Liver (tissue), 9 donors: ENCODE measurements around the gene PSTK. TPM values are rescaled to one million over a fixed set of nuclear protein-coding genes. Genes with fewer than 3 reads are reported as not detected.

Experiments used
- DNase-seq: peaks from one replicate; pipeline ENCODE4 v3.0.0-alpha.2; 2017; ENCODE audit warnings: low spot score
- H3K27ac ChIP-seq, 2 donors: one replicate each; pipeline ENCODE4 v1.7.0; 2013; ENCODE audit warnings: inconsistent platforms in 2 of 2, low read length in 2 of 2, control low read depth in 1 of 2, low read depth in 1 of 2, mild to moderate bottlenecking in 1 of 2
- H3K27me3 ChIP-seq, 4 donors: one replicate each; pipeline versions ENCODE4 v1.6.1 to v1.7.0; 2013; ENCODE audit warnings: low read length in 3 of 4, inconsistent platforms in 1 of 4, mild to moderate bottlenecking in 1 of 4, moderate library complexity in 1 of 4; ENCODE audit not compliant: control insufficient read depth in 4 of 4, insufficient read depth in 4 of 4
- H3K36me3 ChIP-seq, 4 donors: one replicate each; pipeline versions ENCODE4 v1.6.1 to v1.7.0; 2013; ENCODE audit warnings: low read length in 3 of 4, mild to moderate bottlenecking in 3 of 4, low read depth in 1 of 4, moderate library complexity in 1 of 4; ENCODE audit not compliant: control insufficient read depth in 4 of 4, insufficient read depth in 3 of 4
- H3K4me1 ChIP-seq, 4 donors: one replicate each; pipeline versions ENCODE4 v1.6.1 to v1.7.0; 2013; ENCODE audit warnings: low read length in 3 of 4, mild to moderate bottlenecking in 3 of 4, moderate library complexity in 1 of 4; ENCODE audit not compliant: control insufficient read depth in 4 of 4, insufficient read depth in 4 of 4
- H3K4me3 ChIP-seq, 3 donors: one replicate each; pipeline versions ENCODE4 v1.6.1 to v1.7.0; 2013; ENCODE audit warnings: low read length in 3 of 3, control low read depth in 1 of 3, low read depth in 1 of 3, mild to moderate bottlenecking in 1 of 3
- H3K9ac ChIP-seq, 2 donors: one replicate each; pipeline ENCODE4 v1.7.0; 2013; ENCODE audit warnings: low read length in 2 of 2, mild to moderate bottlenecking in 2 of 2, moderate library complexity in 2 of 2, control low read depth in 1 of 2, low read depth in 1 of 2
- H3K9me3 ChIP-seq, 4 donors: one replicate each; pipeline versions ENCODE4 v1.6.1 to v1.7.0; 2013; ENCODE audit warnings: low read length in 3 of 4; ENCODE audit not compliant: control insufficient read depth in 4 of 4
- EGR1 ChIP-seq, 2 donors: IDR thresholded peaks; 2 replicates each; pipeline ENCODE4 v1.6.1; 2016 to 2018; ENCODE audit warnings: antibody characterized with exemption in 2 of 2, low read depth in 2 of 2
- FOXA1 ChIP-seq: IDR thresholded peaks from 2 replicates; pipeline ENCODE4 v1.6.1; 2016; ENCODE audit warnings: antibody characterized with exemption
- FOXA2 ChIP-seq: IDR thresholded peaks from 2 replicates; pipeline ENCODE4 v1.6.1; 2016; ENCODE audit warnings: antibody characterized with exemption
- GABPA ChIP-seq, 2 donors: IDR thresholded peaks in 1 of 2; conservative IDR thresholded peaks in 1 of 2; 2 replicates each; pipeline ENCODE4 v1.6.1; 2016; ENCODE audit warnings: antibody characterized with exemption in 2 of 2, mild to moderate bottlenecking in 1 of 2, moderate library complexity in 1 of 2
- HNF4A ChIP-seq, 2 donors: conservative IDR thresholded peaks; 2 replicates each; pipeline ENCODE4 v1.6.1; 2016; ENCODE audit warnings: antibody characterized with exemption in 2 of 2, mild to moderate bottlenecking in 2 of 2
- HNF4G ChIP-seq: IDR thresholded peaks from 2 replicates; pipeline ENCODE4 v1.6.1; 2016; ENCODE audit warnings: antibody characterized with exemption
- JUND ChIP-seq, 2 donors: IDR thresholded peaks; 2 replicates each; pipeline ENCODE4 v1.6.1; 2016; ENCODE audit warnings: antibody characterized with exemption in 2 of 2
- NR2F2 ChIP-seq: IDR thresholded peaks from 2 replicates; pipeline ENCODE4 v1.6.1; 2016; ENCODE audit warnings: antibody characterized with exemption
- RAD21 ChIP-seq, 2 donors: IDR thresholded peaks; 2 replicates each; pipeline ENCODE4 v1.6.1; 2016; ENCODE audit warnings: antibody characterized with exemption in 2 of 2, mild to moderate bottlenecking in 2 of 2
- RXRA ChIP-seq, 2 donors: IDR thresholded peaks; 2 replicates each; pipeline ENCODE4 v1.6.1; 2017 to 2018; ENCODE audit warnings: antibody characterized with exemption in 2 of 2, mild to moderate bottlenecking in 1 of 2
- SP1 ChIP-seq: IDR thresholded peaks from 2 replicates; pipeline ENCODE4 v1.6.1; 2018; ENCODE audit warnings: antibody characterized with exemption, mild to moderate bottlenecking
- TAF1 ChIP-seq: conservative IDR thresholded peaks from 2 replicates; pipeline ENCODE4 v1.6.1; 2016; ENCODE audit warnings: antibody characterized with exemption, mild to moderate bottlenecking
- YY1 ChIP-seq: IDR thresholded peaks from 2 replicates; pipeline ENCODE4 v1.6.1; 2016; ENCODE audit warnings: antibody characterized with exemption, mild to moderate bottlenecking
- WGBS: extraction: QIAGEN DNeasy Blood & Tissue Kit; methylation state at CpG from one replicate; pipeline ENCODE4 v1.1.7; 2013; 5-methylcytosine and 5-hydroxymethylcytosine counted together
- polyA plus RNA-seq, 2 donors: library from polyadenylated mRNA; stranded (reverse) in 1 of 2; unstranded in 1 of 2; fragments of 200-250 nt in 1 of 2; fragments of >200 nt in 1 of 2; fragmentation: Nextera tagmentation in 1 of 2; extraction: Ambion mirVana in 1 of 2; gene quantifications; one replicate each; pipeline versions ENCODE4 v1.2.1 to v1.2.3, GENCODE V29; 2013 to 2015
- total RNA-seq, 2 donors: library from RNA; depleted of rRNA; stranded (reverse); fragments of >200 nt; gene quantifications; one replicate each; pipeline ENCODE4 v1.2.3, GENCODE V29; 2014
- TF ChIP-seq, protein P1 (sequence below): IDR thresholded peaks from 2 replicates; pipeline ENCODE4 v1.6.1; 2016; ENCODE audit warnings: antibody characterized with exemption, mild to moderate bottlenecking
- TF ChIP-seq, protein P2 (sequence below): IDR thresholded peaks from 2 replicates; pipeline ENCODE4 v1.6.1; 2016; ENCODE audit warnings: antibody characterized with exemption
- TF ChIP-seq, protein P3 (sequence below): fragments of 150-350 bp; IDR thresholded peaks from 2 replicates; pipeline ENCODE4 v1.5.1; 2017; ENCODE audit warnings: improper control_type of control experiment, low read depth, low read length; ENCODE audit not compliant: missing input control
- TF ChIP-seq, protein P4 (sequence below): IDR thresholded peaks from 2 replicates; pipeline ENCODE4 v1.6.1; 2016; ENCODE audit warnings: antibody characterized with exemption
- donor health status: healthy.
- donor health status: healthy.
- donor health status: healthy.
- donor health status: healthy.
- donor health status: healthy.

Gene PSTK
- total and polyA plus RNA-seq, 4 donors, result 2.3 to 5.1 (median 3.5) TPM

DNA sequence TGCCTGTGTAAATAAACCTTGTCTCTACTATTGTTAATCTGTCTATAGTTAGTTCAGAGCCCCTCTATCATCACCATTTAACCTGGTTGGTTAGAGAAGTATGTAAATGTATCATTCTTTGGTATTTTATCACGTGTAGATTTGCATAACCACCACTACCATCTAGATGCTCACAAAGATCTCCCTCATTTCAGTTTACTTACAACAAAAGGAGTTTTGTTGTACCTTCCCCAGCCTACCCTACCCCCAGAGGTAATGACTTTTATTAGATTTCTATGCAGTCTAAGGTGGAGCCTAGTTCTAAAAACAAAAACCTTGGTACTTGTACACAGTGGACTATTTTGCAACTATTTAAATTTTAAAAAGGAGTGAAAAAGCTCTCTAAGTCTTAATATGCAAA is 46.1 kb downstream of the PSTK start:
- H3K36me3 ChIP-seq, result no peaks in the 10 kb centered on the region

DNA sequence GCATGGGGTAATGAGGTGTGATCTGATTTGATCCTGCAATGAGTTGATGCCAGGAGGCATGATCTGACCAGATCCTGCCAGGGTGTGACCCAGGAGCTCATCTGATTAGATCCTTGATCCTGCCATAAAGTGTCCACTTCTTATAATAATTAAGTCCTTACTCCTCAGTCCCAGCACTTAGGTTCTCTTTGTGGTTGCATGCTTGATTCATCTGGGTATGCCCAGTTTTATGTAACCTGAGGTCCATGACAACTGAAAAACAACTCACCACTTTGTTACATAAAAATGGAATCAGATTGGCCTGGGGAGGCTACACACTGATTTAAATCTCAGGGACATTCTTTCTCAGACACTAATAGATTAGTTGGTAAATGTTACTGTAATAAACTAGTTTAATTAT is 47.7 kb downstream of the PSTK start:
- Histone ChIP-seq H3K27me3 (no peaks in the 10 kb centered on the region), H3K27ac (no peak overlapping the region), H3K4me3 (no peak overlapping the region), H3K9ac (no peak overlapping the region), H3K36me3 (no peaks in the 10 kb centered on the region), H3K4me1 (peaks cover 0 to 24% (median 6%) of the 10 kb centered on the region in 4 donors), H3K9me3 (no peaks in the 10 kb centered on the region)
- no peak for DNase-seq
- TF ChIP-seq HNF4G (no peak), FOXA2 (no peak), YY1 (no peak), NR2F2 (no peak), RAD21 (IDR thresholded peaks at IDR 0.05) (no peak), JUND (IDR thresholded peaks at IDR 0.05) (no peak), HNF4A (conservative IDR thresholded peaks at IDR 0.05) (no peak)
- TF ChIP-seq, protein P1, sequence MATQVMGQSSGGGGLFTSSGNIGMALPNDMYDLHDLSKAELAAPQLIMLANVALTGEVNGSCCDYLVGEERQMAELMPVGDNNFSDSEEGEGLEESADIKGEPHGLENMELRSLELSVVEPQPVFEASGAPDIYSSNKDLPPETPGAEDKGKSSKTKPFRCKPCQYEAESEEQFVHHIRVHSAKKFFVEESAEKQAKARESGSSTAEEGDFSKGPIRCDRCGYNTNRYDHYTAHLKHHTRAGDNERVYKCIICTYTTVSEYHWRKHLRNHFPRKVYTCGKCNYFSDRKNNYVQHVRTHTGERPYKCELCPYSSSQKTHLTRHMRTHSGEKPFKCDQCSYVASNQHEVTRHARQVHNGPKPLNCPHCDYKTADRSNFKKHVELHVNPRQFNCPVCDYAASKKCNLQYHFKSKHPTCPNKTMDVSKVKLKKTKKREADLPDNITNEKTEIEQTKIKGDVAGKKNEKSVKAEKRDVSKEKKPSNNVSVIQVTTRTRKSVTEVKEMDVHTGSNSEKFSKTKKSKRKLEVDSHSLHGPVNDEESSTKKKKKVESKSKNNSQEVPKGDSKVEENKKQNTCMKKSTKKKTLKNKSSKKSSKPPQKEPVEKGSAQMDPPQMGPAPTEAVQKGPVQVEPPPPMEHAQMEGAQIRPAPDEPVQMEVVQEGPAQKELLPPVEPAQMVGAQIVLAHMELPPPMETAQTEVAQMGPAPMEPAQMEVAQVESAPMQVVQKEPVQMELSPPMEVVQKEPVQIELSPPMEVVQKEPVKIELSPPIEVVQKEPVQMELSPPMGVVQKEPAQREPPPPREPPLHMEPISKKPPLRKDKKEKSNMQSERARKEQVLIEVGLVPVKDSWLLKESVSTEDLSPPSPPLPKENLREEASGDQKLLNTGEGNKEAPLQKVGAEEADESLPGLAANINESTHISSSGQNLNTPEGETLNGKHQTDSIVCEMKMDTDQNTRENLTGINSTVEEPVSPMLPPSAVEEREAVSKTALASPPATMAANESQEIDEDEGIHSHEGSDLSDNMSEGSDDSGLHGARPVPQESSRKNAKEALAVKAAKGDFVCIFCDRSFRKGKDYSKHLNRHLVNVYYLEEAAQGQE, result no peak

More for the DNA sequence above, 46.1 kb downstream of the PSTK start:
- Histone ChIP-seq H3K27ac (no peak overlapping the region), H3K9me3 (no peaks in the 10 kb centered on the region), H3K27me3 (no peaks in the 10 kb centered on the region), H3K4me1 (peaks cover 6 to 32% (median 12%) of the 10 kb centered on the region in 4 donors), H3K9ac (no peak overlapping the region), H3K4me3 (no peak overlapping the region)
- WGBS, result 75% methylated on average over 1 of the region's 1 CpG
- TF ChIP-seq, protein P2, sequence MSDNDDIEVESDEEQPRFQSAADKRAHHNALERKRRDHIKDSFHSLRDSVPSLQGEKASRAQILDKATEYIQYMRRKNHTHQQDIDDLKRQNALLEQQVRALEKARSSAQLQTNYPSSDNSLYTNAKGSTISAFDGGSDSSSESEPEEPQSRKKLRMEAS, result no peak
- TF ChIP-seq SP1, result no peak
- no peak for TF ChIP-seq YY1
- TF ChIP-seq FOXA1, result no peak
- TF ChIP-seq RXRA (IDR thresholded peaks at IDR 0.05), result no peak
- TF ChIP-seq JUND (IDR thresholded peaks at IDR 0.05), result no peak
- no peak for DNase-seq

DNA sequence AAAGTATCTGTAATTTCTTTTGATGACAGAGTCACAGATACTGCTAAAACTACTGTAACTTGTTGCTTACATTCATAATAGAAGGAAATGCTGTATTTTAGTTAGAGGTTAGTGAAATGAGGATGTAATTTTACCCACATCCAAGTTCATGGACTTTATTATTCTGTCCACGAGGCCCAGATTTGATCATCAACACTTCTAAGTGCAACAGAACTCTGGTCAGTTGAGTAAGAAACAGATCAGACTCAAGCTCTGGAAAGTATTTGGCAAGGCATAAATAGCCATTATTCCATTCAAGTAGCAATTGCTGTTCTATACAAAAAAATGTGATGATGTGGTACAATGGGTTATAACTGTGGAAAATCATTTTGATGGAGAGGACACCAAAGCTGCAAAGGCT is 50.9 kb downstream of the PSTK start:
- no peak overlapping the region for H3K9ac ChIP-seq
- H3K4me1 ChIP-seq, result peaks cover 8 to 45% (median 21%) of the 10 kb centered on the region in 4 donors
- peaks cover 0 to 5% (median 0%) of the 10 kb centered on the region in 4 donors for H3K36me3 ChIP-seq
- peak overlapping the region; percentile 21 to 57 for H3K27ac ChIP-seq
- DNase-seq, result no peak
- 31% methylated on average over 1 of the region's 1 CpG for WGBS
- no peaks in the 10 kb centered on the region for H3K9me3 ChIP-seq
- H3K27me3 ChIP-seq, result no peaks in the 10 kb centered on the region
- no peak overlapping the region for H3K4me3 ChIP-seq
- TF ChIP-seq GABPA (IDR thresholded peaks at IDR 0.05 in 1 of 2, conservative IDR thresholded peaks at IDR 0.05 in 1 of 2) (no peak), HNF4G (no peak), JUND (IDR thresholded peaks at IDR 0.05) (peak in 1 of 2 donors; percentile 18), TAF1 (no peak), RAD21 (IDR thresholded peaks at IDR 0.05) (no peak), EGR1 (IDR thresholded peaks at IDR 0.05; ENCODE audit: low read depth in 2 of 2) (peak in 1 of 2 donors; percentile 20), HNF4A (conservative IDR thresholded peaks at IDR 0.05) (peak; percentile 39 to 70)
- TF ChIP-seq, protein P3, sequence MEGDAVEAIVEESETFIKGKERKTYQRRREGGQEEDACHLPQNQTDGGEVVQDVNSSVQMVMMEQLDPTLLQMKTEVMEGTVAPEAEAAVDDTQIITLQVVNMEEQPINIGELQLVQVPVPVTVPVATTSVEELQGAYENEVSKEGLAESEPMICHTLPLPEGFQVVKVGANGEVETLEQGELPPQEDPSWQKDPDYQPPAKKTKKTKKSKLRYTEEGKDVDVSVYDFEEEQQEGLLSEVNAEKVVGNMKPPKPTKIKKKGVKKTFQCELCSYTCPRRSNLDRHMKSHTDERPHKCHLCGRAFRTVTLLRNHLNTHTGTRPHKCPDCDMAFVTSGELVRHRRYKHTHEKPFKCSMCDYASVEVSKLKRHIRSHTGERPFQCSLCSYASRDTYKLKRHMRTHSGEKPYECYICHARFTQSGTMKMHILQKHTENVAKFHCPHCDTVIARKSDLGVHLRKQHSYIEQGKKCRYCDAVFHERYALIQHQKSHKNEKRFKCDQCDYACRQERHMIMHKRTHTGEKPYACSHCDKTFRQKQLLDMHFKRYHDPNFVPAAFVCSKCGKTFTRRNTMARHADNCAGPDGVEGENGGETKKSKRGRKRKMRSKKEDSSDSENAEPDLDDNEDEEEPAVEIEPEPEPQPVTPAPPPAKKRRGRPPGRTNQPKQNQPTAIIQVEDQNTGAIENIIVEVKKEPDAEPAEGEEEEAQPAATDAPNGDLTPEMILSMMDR, result no peak
- TF ChIP-seq, protein P2, result no peak
- TF ChIP-seq, protein P4, sequence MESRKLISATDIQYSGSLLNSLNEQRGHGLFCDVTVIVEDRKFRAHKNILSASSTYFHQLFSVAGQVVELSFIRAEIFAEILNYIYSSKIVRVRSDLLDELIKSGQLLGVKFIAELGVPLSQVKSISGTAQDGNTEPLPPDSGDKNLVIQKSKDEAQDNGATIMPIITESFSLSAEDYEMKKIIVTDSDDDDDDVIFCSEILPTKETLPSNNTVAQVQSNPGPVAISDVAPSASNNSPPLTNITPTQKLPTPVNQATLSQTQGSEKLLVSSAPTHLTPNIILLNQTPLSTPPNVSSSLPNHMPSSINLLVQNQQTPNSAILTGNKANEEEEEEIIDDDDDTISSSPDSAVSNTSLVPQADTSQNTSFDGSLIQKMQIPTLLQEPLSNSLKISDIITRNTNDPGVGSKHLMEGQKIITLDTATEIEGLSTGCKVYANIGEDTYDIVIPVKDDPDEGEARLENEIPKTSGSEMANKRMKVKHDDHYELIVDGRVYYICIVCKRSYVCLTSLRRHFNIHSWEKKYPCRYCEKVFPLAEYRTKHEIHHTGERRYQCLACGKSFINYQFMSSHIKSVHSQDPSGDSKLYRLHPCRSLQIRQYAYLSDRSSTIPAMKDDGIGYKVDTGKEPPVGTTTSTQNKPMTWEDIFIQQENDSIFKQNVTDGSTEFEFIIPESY, result peak; percentile 44
- TF ChIP-seq, protein P1, result no peak
